Activated gamma-delta T cell (primary cell): Measurements from ENCODE around the gene CLCN2.

Experiments
- DNase-seq: peaks from one replicate; lab custom pipeline; 2025; lab: John Stamatoyannopoulos, UW
- total RNA-seq, 2 donors: gene quantifications; one replicate each; lab custom pipeline; 2026; lab: John Stamatoyannopoulos, UW

CLCN2 gene
- total RNA-seq = 6.3 to 8.2 reads per million in 2 donors

- peak; percentile 34 for DNase-seq
Measured at GRCh38 chr3:184361532-184361931, at the start of gene CLCN2, which contains the start of gene POLR2H. Gene CLCN2, minus strand, starts transcription at chr3:184361605. Its CDS starts 126 bp downstream, at chr3:184361479. Gene POLR2H, plus strand, starts transcription at chr3:184361710. Its CDS starts 1,783 bp downstream, at chr3:184363493.

- no peak for DNase-seq
Measured at GRCh38 chr3:184409946-184410500, 48.6 kb upstream of the CLCN2 start.

DNA sequence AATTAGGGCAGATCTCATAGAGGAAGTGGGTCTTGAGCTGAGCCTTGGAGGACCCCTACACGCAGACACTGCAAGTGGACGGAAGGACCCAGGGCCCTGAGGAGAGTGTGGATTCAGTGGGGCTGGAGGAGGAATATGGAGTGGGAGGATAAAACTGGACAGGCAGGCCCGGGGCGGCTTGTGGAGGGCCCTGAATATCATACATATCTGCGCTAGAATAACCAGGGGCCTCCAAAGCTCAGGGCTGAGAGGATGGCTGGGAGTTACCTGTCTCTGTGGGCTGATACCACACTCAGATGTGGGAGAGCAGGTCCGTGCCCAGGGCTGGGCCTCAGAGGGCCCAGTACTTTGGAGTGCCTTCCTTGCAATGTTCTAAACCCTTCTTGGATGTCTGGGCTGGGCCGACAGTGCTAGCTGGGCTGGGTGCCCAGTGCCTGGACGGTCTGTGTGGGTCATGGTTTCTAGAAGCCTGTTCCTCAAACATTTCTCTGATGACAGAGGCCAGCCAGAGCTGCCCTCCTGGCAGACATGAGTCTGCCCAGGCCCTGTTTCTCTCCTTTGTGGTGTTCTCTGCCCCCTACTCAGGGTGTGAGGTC lies 48.0 kb upstream of the CLCN2 start:
- DNase-seq = no peak

- no peak for DNase-seq
Measured at GRCh38 chr3:184405075-184406030, 43.9 kb upstream of the CLCN2 start.

DNA sequence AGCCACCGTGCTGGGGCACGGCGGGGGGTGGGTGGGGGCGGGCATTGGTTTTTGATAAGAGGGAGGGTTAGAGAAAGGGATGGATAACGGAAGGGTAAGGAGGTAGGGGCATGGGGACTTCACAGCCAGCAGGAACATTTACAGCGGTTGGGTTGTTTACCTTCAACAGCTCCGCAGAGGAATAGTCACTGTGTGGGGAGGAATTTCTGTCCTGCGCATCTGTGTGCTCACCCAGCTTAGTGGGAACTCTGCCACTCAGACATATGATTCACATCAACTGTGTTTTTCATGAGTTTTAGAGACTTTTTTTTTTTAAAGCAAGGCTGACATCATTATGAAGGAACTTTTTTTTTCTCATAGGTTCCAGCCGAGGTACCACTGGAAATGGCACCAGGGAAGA lies 38.0 kb upstream of the CLCN2 start:
- DNase-seq = no peak

DNA sequence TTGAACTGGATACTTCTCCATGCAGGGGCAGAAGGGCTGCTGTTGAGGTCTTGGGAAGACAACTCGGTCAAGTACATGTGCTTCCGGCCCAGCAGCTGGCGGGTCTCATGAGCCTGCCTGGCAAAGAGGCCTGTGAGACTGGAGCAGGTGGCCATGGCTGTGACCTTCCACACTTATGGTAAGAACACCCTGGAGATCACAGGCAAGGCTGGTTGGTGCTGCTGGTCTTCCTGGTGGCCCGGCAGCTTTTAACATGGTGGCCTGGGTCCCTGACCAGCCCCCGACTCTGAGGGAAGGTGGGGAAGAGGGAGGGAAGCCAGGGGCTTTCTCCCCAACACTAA lies 33.9 kb upstream of the CLCN2 start:
- DNase-seq = no peak

DNA sequence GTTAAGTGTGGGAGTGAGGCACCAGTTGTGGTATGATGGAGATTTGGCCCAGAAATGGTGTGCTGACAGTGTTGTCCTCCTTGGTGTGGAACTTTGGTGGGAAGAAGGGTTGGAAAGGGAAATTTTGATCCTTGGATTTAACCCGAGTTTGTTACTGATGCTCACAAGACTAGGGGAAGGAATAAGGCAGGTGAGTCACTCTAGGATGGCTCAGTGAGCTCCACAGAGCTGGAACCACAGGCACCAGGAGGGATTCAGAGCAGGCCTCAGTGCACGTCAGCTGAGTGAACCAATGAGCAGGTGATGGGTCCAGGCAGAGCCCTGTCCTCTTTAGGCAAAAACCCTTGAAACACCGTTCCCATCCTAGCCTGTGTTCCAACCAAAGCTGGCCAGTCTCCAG lies 29.9 kb upstream of the CLCN2 start:
- no peak for DNase-seq

GRCh38 chr3:184389935-184390528 lies 28.6 kb upstream of the CLCN2 start:
- DNase-seq = no peak

DNA sequence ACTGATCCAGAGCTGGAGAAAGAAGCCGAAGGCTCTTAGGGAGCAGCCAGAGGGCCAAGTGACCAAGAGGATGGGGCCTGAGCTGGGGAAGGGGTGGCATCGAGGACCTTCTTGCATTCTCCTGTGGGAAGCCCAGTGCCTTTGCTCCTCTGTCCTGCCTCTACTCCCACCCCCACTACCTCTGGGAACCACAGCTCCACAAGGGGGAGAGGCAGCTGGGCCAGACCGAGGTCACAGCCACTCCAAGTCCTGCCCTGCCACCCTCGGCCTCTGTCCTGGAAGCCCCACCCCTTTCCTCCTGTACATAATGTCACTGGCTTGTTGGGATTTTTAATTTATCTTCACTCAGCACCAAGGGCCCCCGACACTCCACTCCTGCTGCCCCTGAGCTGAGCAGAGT lies 28.0 kb upstream of the CLCN2 start:
- no peak for DNase-seq

DNA sequence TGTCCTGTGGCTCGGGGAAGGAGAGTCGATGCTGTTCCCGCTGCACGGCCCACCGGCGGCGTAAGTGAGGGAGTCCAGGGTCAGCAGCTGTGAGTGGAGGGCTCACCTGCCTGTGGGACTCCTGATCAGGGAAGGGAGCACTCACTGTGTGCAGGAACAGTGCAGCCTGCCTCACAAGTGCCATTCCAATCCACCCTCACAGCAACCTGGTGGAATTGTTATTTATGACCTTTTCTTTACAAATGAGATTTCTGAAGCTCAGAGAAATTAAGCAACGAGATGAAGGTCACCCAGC lies 27.5 kb upstream of the CLCN2 start:
- DNase-seq = no peak

DNA sequence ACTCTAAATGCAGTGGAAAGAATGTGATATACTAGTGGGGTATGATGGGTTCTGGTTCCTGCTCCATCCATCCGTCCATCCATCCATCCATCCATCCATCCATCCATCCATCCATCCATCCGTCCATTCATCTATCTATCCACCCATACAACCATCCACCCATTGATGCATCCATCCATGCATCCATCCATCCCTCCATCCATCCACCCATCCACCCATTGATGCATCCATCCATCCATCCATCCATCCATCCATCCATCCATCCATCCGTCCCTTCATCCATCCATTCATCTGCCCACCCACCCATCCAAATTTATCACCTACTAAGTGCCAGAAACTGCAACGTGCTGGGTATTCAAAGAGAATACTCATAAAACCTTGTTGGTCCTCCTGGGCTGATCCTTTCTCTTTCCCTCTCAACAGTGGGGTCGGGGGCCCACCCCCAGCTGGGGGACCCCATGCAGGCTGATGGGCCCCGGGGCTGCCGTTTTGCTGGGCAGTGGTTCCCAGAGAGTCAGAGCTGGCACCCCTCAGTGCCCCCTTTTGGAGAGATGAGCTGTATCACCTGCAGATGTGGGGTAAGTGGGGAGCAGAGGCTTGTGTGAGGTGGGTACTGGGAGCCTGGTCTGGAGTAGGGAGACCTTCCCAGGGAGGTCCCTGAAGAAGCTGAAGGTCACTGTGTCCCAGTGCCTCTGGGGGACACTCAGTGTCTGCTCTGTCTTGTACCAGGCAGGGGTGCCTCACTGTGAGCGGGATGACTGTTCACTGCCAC lies 26.9 kb upstream of the CLCN2 start:
- no peak for DNase-seq

DNA sequence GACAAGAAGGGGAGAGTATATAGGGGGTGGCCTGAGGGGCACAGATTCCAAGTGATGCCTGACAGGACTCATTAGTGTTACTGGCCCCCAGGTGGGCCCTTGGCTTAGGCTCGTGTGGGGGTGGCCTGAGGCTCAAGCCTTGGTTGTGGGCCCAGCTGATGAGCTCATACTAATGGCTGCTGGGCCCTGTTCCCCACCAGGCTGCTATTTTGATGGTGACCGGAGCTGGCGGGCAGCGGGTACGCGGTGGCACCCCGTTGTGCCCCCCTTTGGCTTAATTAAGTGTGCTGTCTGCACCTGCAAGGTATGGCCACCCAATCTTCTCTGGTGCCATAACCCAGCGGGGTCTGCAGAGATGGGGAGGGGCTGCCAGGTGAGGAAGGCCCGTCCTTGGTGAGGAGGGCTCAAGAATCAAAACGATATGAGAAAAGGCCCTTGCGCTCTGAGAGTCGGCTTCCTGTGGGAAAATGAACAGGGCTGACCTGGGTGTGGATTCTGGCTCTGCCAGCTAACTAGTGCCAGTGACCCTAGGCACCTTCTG lies 25.8 kb upstream of the CLCN2 start:
- DNase-seq = no peak

DNA sequence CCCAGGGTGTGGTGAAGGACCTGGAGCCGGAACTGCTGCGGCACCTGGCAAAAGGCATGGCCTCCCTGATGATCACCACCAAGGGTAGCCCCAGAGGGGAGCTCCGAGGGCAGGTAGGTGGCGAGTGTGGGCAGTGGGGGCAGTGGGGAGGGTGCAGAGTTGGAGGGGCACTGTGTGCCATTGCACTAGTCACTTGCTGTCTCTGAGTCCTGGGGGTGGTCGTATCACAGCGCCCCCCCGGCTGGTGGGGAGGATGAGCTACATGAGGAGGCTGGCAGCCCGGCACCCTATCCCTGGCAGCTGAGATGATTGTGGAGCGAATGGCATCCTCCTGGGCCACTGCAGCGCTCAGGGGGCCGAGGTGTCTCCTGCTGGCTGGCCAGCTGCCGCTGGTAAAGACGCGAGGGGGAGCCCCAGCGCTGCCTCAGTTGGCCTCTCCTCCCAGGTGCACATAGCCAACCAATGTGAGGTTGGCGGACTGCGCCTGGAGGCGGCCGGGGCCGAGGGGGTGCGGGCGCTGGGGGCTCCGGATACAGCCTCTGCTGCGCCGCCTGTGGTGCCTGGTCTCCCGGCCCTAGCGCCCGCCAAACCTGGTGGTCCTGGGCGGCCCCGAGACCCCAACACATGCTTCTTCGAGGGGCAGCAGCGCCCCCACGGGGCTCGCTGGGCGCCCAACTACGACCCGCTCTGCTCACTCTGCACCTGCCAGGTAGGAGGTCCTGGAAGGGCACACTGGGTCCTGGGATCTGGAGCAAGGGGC lies 24.8 kb upstream of the CLCN2 start:
- DNase-seq = no peak

DNA sequence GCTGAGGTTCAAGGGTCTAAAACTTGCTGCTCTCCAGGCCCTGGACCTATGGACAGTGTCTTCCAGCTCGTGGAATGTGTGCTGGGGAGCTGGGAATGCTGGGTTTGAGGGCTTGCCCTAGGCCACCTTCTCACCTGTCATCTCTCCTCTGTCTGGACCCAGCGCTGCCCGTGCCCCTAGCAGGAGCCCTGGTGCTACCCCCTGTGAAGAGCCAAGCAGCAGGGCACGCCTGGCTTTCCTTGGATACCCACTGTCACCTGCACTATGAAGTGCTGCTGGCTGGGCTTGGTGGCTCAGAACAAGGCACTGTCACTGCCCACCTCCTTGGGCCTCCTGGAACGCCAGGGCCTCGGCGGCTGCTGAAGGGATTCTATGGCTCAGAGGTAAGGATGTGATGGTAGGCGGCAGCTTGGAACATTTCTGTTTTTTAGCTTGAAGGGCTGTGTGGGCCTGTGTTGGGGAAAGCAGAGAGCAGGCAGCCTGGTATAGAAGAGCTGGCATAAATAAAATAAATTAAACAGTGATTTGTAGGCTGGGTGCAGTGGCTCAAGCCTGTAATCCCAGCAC lies 23.5 kb upstream of the CLCN2 start:
- DNase-seq = no peak

DNA sequence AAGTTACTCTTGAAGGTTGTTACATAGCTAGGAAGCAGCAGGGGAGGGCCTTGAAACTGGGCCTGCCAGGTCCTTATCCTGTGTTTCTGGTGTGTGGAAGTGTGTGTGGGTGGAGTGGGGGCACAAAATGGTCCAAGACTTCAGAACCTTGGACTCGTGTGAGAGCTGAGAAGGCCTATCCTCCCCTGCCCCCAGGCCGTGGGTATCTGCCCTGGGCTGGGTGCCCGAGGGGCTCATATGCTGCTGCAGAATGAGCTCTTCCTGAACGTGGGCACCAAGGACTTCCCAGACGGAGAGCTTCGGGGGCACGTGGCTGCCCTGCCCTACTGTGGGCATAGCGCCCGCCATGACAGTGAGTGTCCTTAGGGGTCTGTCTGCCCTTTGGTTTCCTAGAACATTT lies 22.9 kb upstream of the CLCN2 start:
- DNase-seq = no peak

DNA sequence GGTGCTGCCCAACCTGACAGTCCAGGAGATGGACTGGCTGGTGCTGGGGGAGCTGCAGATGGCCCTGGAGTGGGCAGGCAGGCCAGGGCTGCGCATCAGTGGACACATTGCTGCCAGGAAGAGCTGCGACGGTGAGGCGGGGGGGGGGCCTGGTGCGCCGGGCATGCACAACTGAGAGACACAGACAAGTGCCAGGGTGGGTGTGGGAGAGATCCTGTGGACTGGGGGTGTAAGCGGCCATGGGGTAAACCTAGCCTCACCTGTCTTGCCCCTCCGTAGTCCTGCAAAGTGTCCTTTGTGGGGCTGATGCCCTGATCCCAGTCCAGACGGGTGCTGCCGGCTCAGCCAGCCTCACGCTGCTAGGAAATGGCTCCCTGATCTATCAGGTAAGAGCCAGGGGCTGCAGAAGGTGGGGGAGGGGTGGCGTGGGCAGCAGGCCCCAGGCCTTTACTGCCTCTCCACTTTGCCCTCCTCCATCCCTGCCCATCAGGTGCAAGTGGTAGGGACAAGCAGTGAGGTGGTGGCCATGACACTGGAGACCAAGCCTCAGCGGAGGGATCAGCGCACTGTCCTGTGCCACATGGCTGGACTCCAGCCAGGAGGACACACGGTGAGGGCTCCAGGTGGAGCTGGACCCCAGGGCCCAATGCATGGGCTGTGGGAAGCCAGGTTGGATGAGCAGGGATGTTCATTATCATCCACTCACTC lies 21.8 kb upstream of the CLCN2 start:
- DNase-seq = no peak

- DNase-seq = no peak
Measured at GRCh38 chr3:184382326-184383032, 21.1 kb upstream of the CLCN2 start.

DNA sequence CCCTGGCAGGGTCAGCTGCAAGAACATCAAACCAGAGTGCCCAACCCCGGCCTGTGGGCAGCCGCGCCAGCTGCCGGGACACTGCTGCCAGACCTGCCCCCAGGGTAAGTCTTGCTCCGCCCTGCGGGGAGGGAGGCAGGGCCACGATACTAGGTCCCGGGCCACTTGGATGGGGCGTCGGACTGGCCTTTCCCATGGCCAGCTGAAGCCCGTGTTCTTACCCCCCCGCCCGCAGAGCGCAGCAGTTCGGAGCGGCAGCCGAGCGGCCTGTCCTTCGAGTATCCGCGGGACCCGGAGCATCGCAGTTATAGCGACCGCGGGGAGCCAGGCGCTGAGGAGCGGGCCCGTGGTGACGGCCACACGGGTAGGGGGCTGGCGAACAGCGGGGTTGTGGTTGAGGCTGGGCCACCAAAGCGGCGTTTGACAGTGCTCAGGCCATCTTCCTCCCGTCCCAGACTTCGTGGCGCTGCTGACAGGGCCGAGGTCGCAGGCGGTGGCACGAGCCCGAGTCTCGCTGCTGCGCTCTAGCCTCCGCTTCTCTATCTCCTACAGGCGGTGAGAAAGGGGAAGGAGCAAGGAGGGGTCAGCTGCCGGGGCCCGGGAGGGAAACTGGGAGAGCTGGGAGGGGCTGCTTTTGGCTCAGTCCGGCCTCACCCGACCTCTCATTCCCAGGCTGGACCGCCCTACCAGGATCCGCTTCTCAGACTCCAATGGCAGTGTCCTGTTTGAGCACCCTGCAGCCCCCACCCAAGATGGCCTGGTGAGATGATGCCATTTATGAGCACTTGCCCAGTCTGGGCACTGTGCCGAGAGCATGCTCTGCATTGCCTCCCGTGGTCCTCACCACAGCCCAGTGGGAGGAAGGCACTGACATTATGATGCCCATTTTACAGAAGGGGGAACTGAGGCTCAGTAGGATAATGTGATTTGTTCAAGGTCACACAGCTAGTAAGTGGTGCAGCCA lies 20.1 kb upstream of the CLCN2 start:
- no peak for DNase-seq
